HAP-1 (cell line): Measurements from ENCODE around the gene SLC6A6.
"Not testable (repeated sequence)": the region's sequence is repeated elsewhere in the genome, so short reads cannot be mapped to it uniquely, and the experiment has no call there.

Experiments
- DNase-seq, 2 experiments: peaks; one replicate each; pipeline ENCODE4 v3.0.0-alpha.2; 2016 to 2020; ENCODE audit warnings: low spot score in 2 of 2
- H3K27me3 ChIP-seq: fragments of 250-450 bp; sonication (Bioruptor Pico); 2 replicates; pipeline ENCODE4 v1.5.1; 2020; ENCODE audit warnings: low read depth, mild to moderate bottlenecking, moderate library complexity
- H3K36me3 ChIP-seq: fragments of 250-450 bp; sonication (Bioruptor Pico); replicated peaks from 2 replicates; pipeline ENCODE4 v1.5.1; 2020; ENCODE audit warnings: mild to moderate bottlenecking
- H3K4me1 ChIP-seq: fragments of 250-450 bp; sonication (Bioruptor Pico); 2 replicates; pipeline ENCODE4 v1.5.1; 2020; ENCODE audit warnings: mild to moderate bottlenecking
- H3K4me3 ChIP-seq: fragments of 250-450 bp; sonication (Bioruptor Pico); 2 replicates; pipeline ENCODE4 v1.5.1; 2020; ENCODE audit warnings: mild to moderate bottlenecking, moderate library complexity
- H3K9me3 ChIP-seq: fragments of 250-450 bp; sonication (Bioruptor Pico); 2 replicates; pipeline ENCODE4 v1.5.1; 2020; ENCODE audit warnings: mild to moderate bottlenecking, moderate library complexity
- in situ Hi-C: fragments of 300-500 bp; cut with MboI; formaldehyde crosslinking; loops from 3 replicates; pipeline ENCODE4 v1.14.3; 2020; ENCODE audit warnings: low sequenced_read_pairs, inconsistent platforms, mixed read lengths

Gene SLC6A6

GRCh38 chr3:14434498-14435151, 32.2 kb downstream of the SLC6A6 start:
- in situ Hi-C loops = no loop called here
- H3K4me1 ChIP-seq = peaks cover 6% of the 10 kb centered on the region
- H3K27me3 ChIP-seq = no peaks in the 10 kb centered on the region
- H3K9me3 ChIP-seq = no peaks in the 10 kb centered on the region
- no peak overlapping the region for H3K4me3 ChIP-seq
- no peak for DNase-seq
- H3K36me3 ChIP-seq = no peaks in the 10 kb centered on the region

- no peaks in the 10 kb centered on the region for H3K36me3 ChIP-seq
- H3K4me3 ChIP-seq = no peak overlapping the region
- in situ Hi-C loops = no loop called here
- peaks cover 6% of the 10 kb centered on the region for H3K4me1 ChIP-seq
- DNase-seq = no peak
- no peaks in the 10 kb centered on the region for H3K27me3 ChIP-seq
- no peaks in the 10 kb centered on the region for H3K9me3 ChIP-seq
These were observed 33.0 kb downstream of the SLC6A6 start for GRCh38 chr3:14435175-14436014.

GRCh38 chr3:14436954-14437281, 34.5 kb downstream of the SLC6A6 start:
- in situ Hi-C loops = no loop called here
- H3K4me1 ChIP-seq = peaks cover 1% of the 10 kb centered on the region
- H3K27me3 ChIP-seq = no peaks in the 10 kb centered on the region
- DNase-seq = no peak
- no peaks in the 10 kb centered on the region for H3K9me3 ChIP-seq
- no peaks in the 10 kb centered on the region for H3K36me3 ChIP-seq
- no peak overlapping the region for H3K4me3 ChIP-seq

GRCh38 chr3:14437705-14438104, 35.3 kb downstream of the SLC6A6 start:
- H3K9me3 ChIP-seq, DNase-seq, H3K4me1 ChIP-seq, H3K36me3 ChIP-seq, in situ Hi-C loops, H3K27me3 ChIP-seq, H3K4me3 ChIP-seq: not testable (repeated sequence)

- no peak for DNase-seq
- in situ Hi-C loops = no loop called here
- no peaks in the 10 kb centered on the region for H3K36me3 ChIP-seq
- no peak overlapping the region for H3K4me3 ChIP-seq
- H3K9me3 ChIP-seq = no peaks in the 10 kb centered on the region
- H3K4me1 ChIP-seq = no peaks in the 10 kb centered on the region; the same call in 1 of the 2 replicates
- no peaks in the 10 kb centered on the region for H3K27me3 ChIP-seq
These were observed 35.9 kb downstream of the SLC6A6 start for GRCh38 chr3:14438262-14438661.

GRCh38 chr3:14438929-14439328, 36.5 kb downstream of the SLC6A6 start:
- in situ Hi-C loops = no loop called here
- Histone ChIP-seq H3K36me3 (no peaks in the 10 kb centered on the region), H3K4me1 (no peaks in the 10 kb centered on the region; the same call in 1 of the 2 replicates), H3K4me3 (no peak overlapping the region), H3K27me3 (no peaks in the 10 kb centered on the region), H3K9me3 (no peaks in the 10 kb centered on the region)
- no peak for DNase-seq

- peak in 1 of 2 experiments; percentile 41 for DNase-seq
- no peaks in the 10 kb centered on the region for H3K9me3 ChIP-seq
- H3K4me3 ChIP-seq = no peak overlapping the region
- H3K36me3 ChIP-seq = no peaks in the 10 kb centered on the region
- in situ Hi-C loops = no loop called here
- no peaks in the 10 kb centered on the region for H3K27me3 ChIP-seq
- H3K4me1 ChIP-seq = no peaks in the 10 kb centered on the region; the same call in 1 of the 2 replicates
These were observed 37.2 kb downstream of the SLC6A6 start for GRCh38 chr3:14439501-14440167.

- in situ Hi-C loops = no loop called here
- DNase-seq = no peak
These were observed 37.7 kb downstream of the SLC6A6 start for GRCh38 chr3:14440168-14440518.

GRCh38 chr3:14440531-14441239, 38.3 kb downstream of the SLC6A6 start:
- no peaks in the 10 kb centered on the region for H3K27me3 ChIP-seq

More at GRCh38 chr3:14440168-14440518, 37.7 kb downstream of the SLC6A6 start:
- no peaks in the 10 kb centered on the region for H3K27me3 ChIP-seq
- no peak overlapping the region for H3K4me3 ChIP-seq
- no peaks in the 10 kb centered on the region; the same call in 1 of the 2 replicates for H3K4me1 ChIP-seq
- H3K9me3 ChIP-seq = no peaks in the 10 kb centered on the region
- H3K36me3 ChIP-seq = no peaks in the 10 kb centered on the region

GRCh38 chr3:14441240-14441919, 39.0 kb downstream of the SLC6A6 start:
- Histone ChIP-seq H3K4me1 (no peaks in the 10 kb centered on the region; the same call in 1 of the 2 replicates), H3K4me3 (no peak overlapping the region)
- DNase-seq = no peak

More at GRCh38 chr3:14440531-14441239, 38.3 kb downstream of the SLC6A6 start:
- no peaks in the 10 kb centered on the region; the same call in 1 of the 2 replicates for H3K4me1 ChIP-seq
- H3K4me3 ChIP-seq = no peak overlapping the region
- no peaks in the 10 kb centered on the region for H3K9me3 ChIP-seq
- DNase-seq = peak in 1 of 2 experiments; percentile 42
- H3K36me3 ChIP-seq = peaks cover under 1% of the 10 kb centered on the region; the same call in 1 of the 2 replicates
- in situ Hi-C loops = no loop called here

GRCh38 chr3:14441920-14442300, 39.5 kb downstream of the SLC6A6 start:
- no peaks in the 10 kb centered on the region for H3K27me3 ChIP-seq
- H3K4me1 ChIP-seq = no peaks in the 10 kb centered on the region; the same call in 1 of the 2 replicates
- in situ Hi-C loops = no loop called here
- no peaks in the 10 kb centered on the region for H3K9me3 ChIP-seq
- no peak for DNase-seq
- no peak overlapping the region for H3K4me3 ChIP-seq
- H3K36me3 ChIP-seq = peaks cover 13% of the 10 kb centered on the region

More at GRCh38 chr3:14441240-14441919, 39.0 kb downstream of the SLC6A6 start:
- no peaks in the 10 kb centered on the region for H3K27me3 ChIP-seq
- H3K36me3 ChIP-seq = peaks cover 8% of the 10 kb centered on the region; the same call in 1 of the 2 replicates
- H3K9me3 ChIP-seq = no peaks in the 10 kb centered on the region
- in situ Hi-C loops = no loop called here

GRCh38 chr3:14444380-14444779, 42.0 kb downstream of the SLC6A6 start:
- DNase-seq = no peak
- no peak overlapping the region for H3K4me3 ChIP-seq
- peaks cover 30% of the 10 kb centered on the region for H3K36me3 ChIP-seq
- no peaks in the 10 kb centered on the region for H3K9me3 ChIP-seq
- no peaks in the 10 kb centered on the region for H3K27me3 ChIP-seq
- in situ Hi-C loops = no loop called here
- no peaks in the 10 kb centered on the region for H3K4me1 ChIP-seq

- no peak for DNase-seq
- peaks cover 30% of the 10 kb centered on the region for H3K36me3 ChIP-seq
These were observed 43.4 kb downstream of the SLC6A6 start for GRCh38 chr3:14445773-14446172.

More at GRCh38 chr3:14445773-14446172, 43.4 kb downstream of the SLC6A6 start:
- Histone ChIP-seq H3K9me3 (no peaks in the 10 kb centered on the region), H3K4me3 (no peak overlapping the region), H3K4me1 (no peaks in the 10 kb centered on the region), H3K27me3 (no peaks in the 10 kb centered on the region)
- in situ Hi-C loops = no loop called here
